ENCODE results near the gene SLC29A1.
A peak's percentile ranks its signal among the peaks of the same experiment; 100 is the strongest.

The SLC29A1 gene

DNA sequence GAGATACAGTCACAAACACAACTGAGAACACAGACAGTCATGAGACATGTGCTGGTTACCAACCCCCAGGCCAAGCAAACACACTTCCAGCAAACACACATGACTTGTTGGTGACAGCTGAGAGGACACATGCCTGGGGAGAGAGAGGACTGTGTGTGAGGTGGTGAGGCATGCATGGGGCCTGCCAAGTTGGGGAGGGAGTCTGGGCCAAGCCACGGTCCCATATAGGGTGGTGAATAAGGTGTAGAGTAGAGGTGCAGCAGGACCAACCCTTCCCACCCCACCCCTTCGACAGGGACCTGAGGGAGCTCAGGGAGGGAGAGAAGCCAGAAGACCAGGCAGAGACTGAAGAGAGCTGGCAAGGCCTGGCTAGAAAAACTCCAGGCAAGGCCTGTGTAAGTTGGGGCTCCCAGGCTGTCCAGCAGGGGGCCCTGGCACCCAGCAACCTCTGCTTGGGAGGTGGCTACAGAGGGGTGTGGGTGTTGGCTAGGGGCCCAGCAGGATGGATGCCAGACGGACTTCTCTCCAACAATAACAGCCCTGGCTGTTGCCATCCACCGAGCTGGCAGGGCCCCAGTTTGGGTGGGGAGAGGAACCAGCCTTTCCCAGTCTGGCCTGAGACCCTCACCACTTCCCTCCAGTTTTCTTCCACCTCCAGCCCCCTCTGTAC, 2.0 kb upstream of the SLC29A1 start:
- no peak overlapping the region for H4K91ac ChIP-seq (ENCODE audit: low read depth, low read length, poor library complexity)
- no peak overlapping the region for H2BK120ac ChIP-seq (ENCODE audit: low read depth, low read length)
- no peak overlapping the region for H3K14ac ChIP-seq (ENCODE audit: low read length)
- no peaks in the 10 kb centered on the region for H3K9me3 ChIP-seq (replicated peaks in 1 of 2; ENCODE audit: control insufficient read depth in 2 of 2, insufficient read depth in 1 of 2, low read depth in 1 of 2, low read length in 2 of 2)
- peak overlapping the region; percentile 88 for H2AK5ac ChIP-seq (ENCODE audit: low read depth, low read length)
- no peak overlapping the region for H3K9ac ChIP-seq (ENCODE audit: low read depth, low read length, poor library complexity)
- no CpG with 5 or more reads among the region's 4 CpGs for WGBS, 2 donors (ENCODE audit: extremely low coverage in 2 of 2, insufficient read length in 2 of 2, insufficient replicate concordance in 1 of 2)
- peaks cover 8% of the 10 kb centered on the region for H3K79me1 ChIP-seq (ENCODE audit: low read depth, low read length)
- peaks cover 0 to 2% (median 0%) of the 10 kb centered on the region in 3 experiments for H3K27me3 ChIP-seq (ENCODE audit: control insufficient read depth in 3 of 3, insufficient read depth in 3 of 3, low read depth in 1 of 3, low read length in 3 of 3)
- no peak overlapping the region for H2BK5ac ChIP-seq (ENCODE audit: low read length)
- H3K4me2 ChIP-seq (ENCODE audit: insufficient read depth, low read length, poor library complexity, severe bottlenecking), result no peak overlapping the region
- no peak overlapping the region for H3K23ac ChIP-seq (ENCODE audit: low read depth, low read length, poor library complexity)
- no peak overlapping the region for H3K4ac ChIP-seq (ENCODE audit: low read length)
- H4K8ac ChIP-seq (ENCODE audit: low read depth, low read length), result no peak overlapping the region
- H2BK12ac ChIP-seq (ENCODE audit: low read length), result peak overlapping the region; percentile 78
- peak overlapping the region; percentile 35 for H3K27ac ChIP-seq (replicated peaks; ENCODE audit: low read length)
- H3K18ac ChIP-seq (ENCODE audit: low read length), result peak overlapping the region; percentile 84
- no peak overlapping the region for H3K4me3 ChIP-seq (ENCODE audit: low read length in 2 of 2)
- H3K4me1 ChIP-seq (ENCODE audit: control insufficient read depth in 2 of 2, insufficient read depth in 1 of 2, low read depth in 1 of 2, low read length in 2 of 2), result peaks cover 55 to 61% of the 10 kb centered on the region in 2 donors
- peak overlapping the region; percentile 71 for H2BK15ac ChIP-seq (ENCODE audit: low read length)
- H3K36me3 ChIP-seq (replicated peaks in 1 of 2; ENCODE audit: control insufficient read depth in 2 of 2, insufficient read depth in 2 of 2, low read length in 2 of 2), result no peaks in the 10 kb centered on the region
- no peak overlapping the region for H2AFZ ChIP-seq (ENCODE audit: low read length)
- DNase-seq (ENCODE audit: low spot score), result no peak

DNA sequence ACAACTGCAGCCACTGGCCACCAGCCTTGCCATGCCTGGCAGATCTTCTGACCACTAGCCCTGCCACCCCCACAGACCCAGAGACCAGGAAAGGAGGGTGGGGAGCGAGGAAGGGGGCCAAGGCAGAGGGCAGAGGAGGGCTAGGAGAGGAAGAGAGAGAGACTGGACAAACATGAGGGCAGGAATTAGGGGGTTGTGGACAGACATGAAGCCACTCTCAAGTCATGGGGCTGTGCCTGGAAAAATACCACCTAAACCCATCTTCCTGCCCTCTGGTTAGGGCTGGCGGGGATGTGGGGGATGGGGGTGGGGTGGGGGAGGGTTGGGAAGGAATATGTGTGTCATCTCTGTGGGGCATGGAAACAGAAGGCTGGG, 1.4 kb upstream of the SLC29A1 start:
- Histone ChIP-seq H3K9ac (ENCODE audit: low read depth, low read length, poor library complexity) (no peak overlapping the region), H3K79me1 (ENCODE audit: low read depth, low read length) (peaks cover 8% of the 10 kb centered on the region), H3K23ac (ENCODE audit: low read depth, low read length, poor library complexity) (no peak overlapping the region), H2AFZ (ENCODE audit: low read length) (no peak overlapping the region), H3K36me3 (replicated peaks in 1 of 2; ENCODE audit: control insufficient read depth in 2 of 2, insufficient read depth in 2 of 2, low read length in 2 of 2) (no peaks in the 10 kb centered on the region), H3K4me3 (ENCODE audit: low read length in 2 of 2) (no peak overlapping the region), H3K4ac (ENCODE audit: low read length) (no peak overlapping the region), H2BK12ac (ENCODE audit: low read length) (no peak overlapping the region), H3K27ac (replicated peaks; ENCODE audit: low read length) (no peak overlapping the region), H3K18ac (ENCODE audit: low read length) (peak overlapping the region; percentile 84), H2BK5ac (ENCODE audit: low read length) (no peak overlapping the region), H3K9me3 (replicated peaks in 1 of 2; ENCODE audit: control insufficient read depth in 2 of 2, insufficient read depth in 1 of 2, low read depth in 1 of 2, low read length in 2 of 2) (no peaks in the 10 kb centered on the region), H2BK15ac (ENCODE audit: low read length) (peak overlapping the region; percentile 71), H3K4me1 (ENCODE audit: control insufficient read depth in 2 of 2, insufficient read depth in 1 of 2, low read depth in 1 of 2, low read length in 2 of 2) (peaks cover 56 to 61% of the 10 kb centered on the region in 2 donors), H4K8ac (ENCODE audit: low read depth, low read length) (no peak overlapping the region), H3K14ac (ENCODE audit: low read length) (no peak overlapping the region), H3K27me3 (ENCODE audit: control insufficient read depth in 3 of 3, insufficient read depth in 3 of 3, low read depth in 1 of 3, low read length in 3 of 3) (peaks cover 0 to 2% (median 0%) of the 10 kb centered on the region in 3 experiments), H2BK120ac (ENCODE audit: low read depth, low read length) (no peak overlapping the region), H4K91ac (ENCODE audit: low read depth, low read length, poor library complexity) (no peak overlapping the region), H2AK5ac (ENCODE audit: low read depth, low read length) (peak overlapping the region; percentile 88), H3K4me2 (ENCODE audit: insufficient read depth, low read length, poor library complexity, severe bottlenecking) (no peak overlapping the region)
- no CpG with 5 or more reads among the region's 2 CpGs for WGBS, 2 donors (ENCODE audit: extremely low coverage in 2 of 2, insufficient read length in 2 of 2, insufficient replicate concordance in 1 of 2)
- DNase-seq (ENCODE audit: low spot score), result no peak

DNA sequence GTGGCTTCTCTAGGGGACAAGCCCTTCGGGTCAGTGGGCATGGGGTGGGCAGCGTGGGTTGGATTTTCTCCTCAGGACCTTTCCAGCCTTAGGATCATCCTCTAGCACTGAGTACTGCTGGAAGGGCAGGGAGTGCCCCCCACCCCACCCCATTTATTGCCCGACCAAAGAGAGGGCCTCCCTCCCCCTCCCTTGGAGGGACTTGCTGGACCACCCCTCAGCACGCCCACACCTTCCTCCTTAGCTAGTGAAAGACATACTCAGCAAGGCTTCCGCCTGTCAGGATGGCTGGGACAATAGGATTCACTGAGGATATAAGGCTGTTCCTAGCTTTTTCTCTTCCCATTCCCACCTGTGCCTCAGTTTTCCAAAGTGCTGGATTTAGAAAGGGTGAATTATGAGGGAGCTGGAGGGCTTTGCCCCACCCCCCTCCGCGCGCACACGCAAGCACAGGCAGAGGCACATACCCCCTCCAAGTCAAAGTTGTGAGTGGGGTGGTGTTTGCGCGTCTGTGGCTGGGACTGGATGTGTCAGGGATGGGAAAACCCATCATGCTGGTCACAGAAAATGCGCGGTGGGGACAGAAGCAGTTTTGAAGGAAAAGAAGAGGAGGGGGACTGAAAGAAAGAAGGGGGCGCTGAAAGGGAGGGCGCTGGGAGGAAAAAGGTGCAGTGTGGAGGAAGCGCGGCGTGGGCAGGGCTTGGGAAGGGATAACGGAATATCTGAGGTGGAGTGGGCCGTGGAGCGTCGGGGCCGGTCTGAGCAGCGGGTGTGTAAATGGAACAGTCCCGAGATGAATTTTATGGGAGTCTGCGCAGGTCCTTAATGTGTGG, 693 bp upstream of the SLC29A1 start:
- H2BK120ac ChIP-seq (ENCODE audit: low read depth, low read length), result no peak overlapping the region
- H2BK5ac ChIP-seq (ENCODE audit: low read length), result no peak overlapping the region
- no peaks in the 10 kb centered on the region for H3K9me3 ChIP-seq (replicated peaks in 1 of 2; ENCODE audit: control insufficient read depth in 2 of 2, insufficient read depth in 1 of 2, low read depth in 1 of 2, low read length in 2 of 2)
- no peak overlapping the region for H3K4ac ChIP-seq (ENCODE audit: low read length)
- H3K23ac ChIP-seq (ENCODE audit: low read depth, low read length, poor library complexity), result peak overlapping the region; percentile 76
- peaks cover 0 to 2% (median 0%) of the 10 kb centered on the region in 3 experiments for H3K27me3 ChIP-seq (ENCODE audit: control insufficient read depth in 3 of 3, insufficient read depth in 3 of 3, low read depth in 1 of 3, low read length in 3 of 3)
- WGBS, 2 donors (ENCODE audit: extremely low coverage in 2 of 2, insufficient read length in 2 of 2, insufficient replicate concordance in 1 of 2), result no CpG with 5 or more reads among the region's 26 CpGs
- H4K8ac ChIP-seq (ENCODE audit: low read depth, low read length), result no peak overlapping the region
- peak overlapping the region; percentile 70 for H3K9ac ChIP-seq (ENCODE audit: low read depth, low read length, poor library complexity)
- peak overlapping the region; percentile 56 to 76 for H3K4me3 ChIP-seq (ENCODE audit: low read length in 2 of 2)
- no peak overlapping the region for H2AK5ac ChIP-seq (ENCODE audit: low read depth, low read length)
- H4K91ac ChIP-seq (ENCODE audit: low read depth, low read length, poor library complexity), result no peak overlapping the region
- no peaks in the 10 kb centered on the region for H3K36me3 ChIP-seq (replicated peaks in 1 of 2; ENCODE audit: control insufficient read depth in 2 of 2, insufficient read depth in 2 of 2, low read length in 2 of 2)
- peak overlapping the region; percentile 76 for H3K4me2 ChIP-seq (ENCODE audit: insufficient read depth, low read length, poor library complexity, severe bottlenecking)
- peaks cover 53 to 59% of the 10 kb centered on the region in 2 donors for H3K4me1 ChIP-seq (ENCODE audit: control insufficient read depth in 2 of 2, insufficient read depth in 1 of 2, low read depth in 1 of 2, low read length in 2 of 2)
- H3K27ac ChIP-seq (replicated peaks; ENCODE audit: low read length), result peak overlapping the region; percentile 22
- H3K79me1 ChIP-seq (ENCODE audit: low read depth, low read length), result peaks cover 13% of the 10 kb centered on the region
- no peak for DNase-seq (ENCODE audit: low spot score)
- H3K14ac ChIP-seq (ENCODE audit: low read length), result peak overlapping the region; percentile 39
- H2BK12ac ChIP-seq (ENCODE audit: low read length), result no peak overlapping the region
- H2BK15ac ChIP-seq (ENCODE audit: low read length), result peak overlapping the region; percentile 63
- H2AFZ ChIP-seq (ENCODE audit: low read length), result peak overlapping the region; percentile 72
- peak overlapping the region; percentile 45 for H3K18ac ChIP-seq (ENCODE audit: low read length)

All from neuronal stem cell (in vitro differentiated cells).